Activated CD4-positive, alpha-beta T cell treated with anti-CD3 and anti-CD28 coated beads, Interleukin-10, Interleukin-2, amounts not matched to agents 100 ng/mL and 50 ng/mL, durations not matched to agents 16 hours and 8 hours (primary cell): Measurements from ENCODE around the gene PRRT3.
"Not testable (repeated sequence)": the region's sequence is repeated elsewhere in the genome, so short reads cannot be mapped to it uniquely, and the experiment has no call there.

ENCODE experiments used
- DNase-seq: peaks from one replicate; pipeline ENCODE4 v3.0.0-alpha.2; 2020

Gene PRRT3

GRCh38 chr3:9897408-9898372 is 54.5 kb downstream of the PRRT3 start:
- no peak for DNase-seq

DNA sequence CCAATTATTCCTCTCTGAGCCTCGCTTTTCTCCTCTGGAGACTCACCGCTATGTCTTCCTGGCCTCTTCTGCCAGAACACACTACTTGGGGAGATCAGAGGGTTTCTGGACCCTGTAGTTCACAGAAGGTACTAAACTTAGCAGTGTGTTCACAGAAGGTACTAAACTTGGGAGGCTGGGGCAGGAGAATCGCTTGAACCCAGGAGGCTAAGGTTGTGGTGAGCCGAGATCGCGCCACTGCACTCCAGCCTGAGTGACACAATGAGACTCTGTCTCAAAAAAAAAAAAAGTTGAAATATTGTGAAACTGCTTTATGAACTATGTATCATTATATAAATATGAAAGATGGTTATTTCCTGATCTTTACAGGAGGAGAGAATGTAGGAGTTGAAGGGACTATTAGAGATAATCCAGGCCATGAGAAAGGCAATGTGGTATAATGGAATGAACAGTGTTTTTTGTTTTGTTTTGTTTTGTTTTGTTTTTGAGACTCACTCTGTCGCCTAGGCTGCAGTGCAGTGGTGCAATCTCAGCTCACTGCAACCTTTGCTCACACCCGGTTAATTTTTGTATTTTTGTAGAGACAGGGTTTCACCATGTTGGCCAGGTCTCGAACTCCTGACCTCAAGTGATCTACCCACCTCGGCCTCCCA is 55.3 kb downstream of the PRRT3 start:
- not testable (repeated sequence) for DNase-seq

DNA sequence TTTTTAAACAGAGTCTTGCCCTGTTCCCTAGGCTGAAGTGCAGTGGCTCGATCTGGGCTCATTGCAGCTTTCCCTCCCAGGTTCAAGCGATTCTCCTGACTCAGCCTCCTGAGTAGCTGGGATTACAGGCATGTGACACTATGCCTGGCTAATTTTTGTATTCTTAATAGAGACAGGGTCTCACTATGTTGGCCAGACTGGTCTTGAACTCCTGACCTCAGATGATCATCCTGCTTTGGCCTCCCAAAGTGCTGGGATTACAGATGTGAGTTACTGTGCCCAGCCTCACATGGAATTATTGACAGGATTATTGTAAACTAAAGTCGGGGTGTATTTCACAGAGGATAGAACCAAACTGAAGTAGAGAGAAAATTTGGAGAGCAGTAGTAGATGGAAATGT is 56.5 kb downstream of the PRRT3 start:
- not testable (repeated sequence) for DNase-seq
